Measurements from ENCODE around the gene PLXNC1. TPM values are rescaled to one million over a fixed set of nuclear protein-coding genes. Genes with fewer than 3 reads are reported as not detected.

The PLXNC1 gene
- total and polyA plus RNA-seq, 4 donors = 1.7 to 70.0 (median 36.3) TPM

DNA sequence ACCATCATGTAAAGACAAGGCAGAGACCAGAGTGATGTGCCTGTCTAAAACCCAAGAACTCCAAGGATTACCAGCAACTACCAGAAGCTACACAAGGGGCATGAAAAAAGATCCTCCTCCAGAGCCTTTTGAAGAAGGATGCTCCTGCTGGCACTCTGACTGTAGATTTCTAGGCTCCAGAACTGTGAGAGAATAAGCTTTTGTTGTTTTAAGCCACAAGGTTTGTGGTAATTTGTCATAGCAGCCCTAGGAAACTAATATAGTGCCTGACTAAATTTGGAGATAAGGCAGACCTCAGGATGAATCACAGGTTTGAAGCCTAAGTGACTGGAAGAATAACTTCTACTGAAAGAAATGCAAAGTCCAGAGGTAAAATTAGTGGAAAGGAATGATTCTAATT lies 178.3 kb downstream of the PLXNC1 start:
- TF ChIP-seq, protein P1, sequence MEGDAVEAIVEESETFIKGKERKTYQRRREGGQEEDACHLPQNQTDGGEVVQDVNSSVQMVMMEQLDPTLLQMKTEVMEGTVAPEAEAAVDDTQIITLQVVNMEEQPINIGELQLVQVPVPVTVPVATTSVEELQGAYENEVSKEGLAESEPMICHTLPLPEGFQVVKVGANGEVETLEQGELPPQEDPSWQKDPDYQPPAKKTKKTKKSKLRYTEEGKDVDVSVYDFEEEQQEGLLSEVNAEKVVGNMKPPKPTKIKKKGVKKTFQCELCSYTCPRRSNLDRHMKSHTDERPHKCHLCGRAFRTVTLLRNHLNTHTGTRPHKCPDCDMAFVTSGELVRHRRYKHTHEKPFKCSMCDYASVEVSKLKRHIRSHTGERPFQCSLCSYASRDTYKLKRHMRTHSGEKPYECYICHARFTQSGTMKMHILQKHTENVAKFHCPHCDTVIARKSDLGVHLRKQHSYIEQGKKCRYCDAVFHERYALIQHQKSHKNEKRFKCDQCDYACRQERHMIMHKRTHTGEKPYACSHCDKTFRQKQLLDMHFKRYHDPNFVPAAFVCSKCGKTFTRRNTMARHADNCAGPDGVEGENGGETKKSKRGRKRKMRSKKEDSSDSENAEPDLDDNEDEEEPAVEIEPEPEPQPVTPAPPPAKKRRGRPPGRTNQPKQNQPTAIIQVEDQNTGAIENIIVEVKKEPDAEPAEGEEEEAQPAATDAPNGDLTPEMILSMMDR (IDR thresholded peaks at IDR 0.05; ENCODE audit: control extremely low read depth, extremely low read depth) = no peak
- no peak for ATAC-seq (ENCODE audit: insufficient read depth, low FRiP score)
- H3K4me1 ChIP-seq (ENCODE audit: control insufficient read depth in 5 of 5, insufficient read depth in 5 of 5, low read length in 5 of 5) = no peaks in the 10 kb centered on the region

DNA sequence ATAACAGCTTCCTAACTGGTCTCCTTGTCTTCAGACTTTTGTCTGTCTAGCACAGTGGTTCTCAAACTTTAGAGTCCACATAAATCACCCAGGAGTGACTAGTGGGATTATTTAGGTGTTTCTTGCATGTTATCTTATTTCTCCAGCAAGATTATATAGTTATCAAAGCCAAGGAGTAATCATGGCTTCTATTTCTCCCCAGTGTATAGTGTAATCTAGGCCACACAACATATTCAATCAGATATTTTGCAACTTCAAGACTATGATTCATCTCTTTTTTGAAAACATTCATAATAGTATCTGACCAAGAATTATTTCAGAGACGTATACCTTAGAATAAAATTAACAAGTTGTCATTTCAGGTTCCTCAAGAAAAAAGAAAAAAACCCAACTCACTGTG lies 179.4 kb downstream of the PLXNC1 start:
- WGBS, 2 donors = 81 to 91% methylated on average over 1 of the region's 1 CpG
- TF ChIP-seq, protein P1 (IDR thresholded peaks at IDR 0.05; ENCODE audit: control extremely low read depth, extremely low read depth) = no peak

More for the DNA sequence above, 178.3 kb downstream of the PLXNC1 start:
- Histone ChIP-seq H3K27ac (ENCODE audit: low read depth in 1 of 2, low read length in 1 of 2) (no peak overlapping the region), H3K9ac (ENCODE audit: insufficient read depth in 1 of 2, low read length in 2 of 2) (no peak overlapping the region), H3K27me3 (ENCODE audit: control insufficient read depth in 3 of 3, insufficient read depth in 3 of 3, low read length in 2 of 3) (no peaks in the 10 kb centered on the region), H3K9me3 (ENCODE audit: control insufficient read depth in 4 of 4, insufficient read depth in 3 of 4, low read length in 3 of 4) (peaks cover 0 to 2% (median 0%) of the 10 kb centered on the region in 4 donors), H3K36me3 (ENCODE audit: control insufficient read depth in 4 of 4, insufficient read depth in 4 of 4, low read length in 4 of 4) (peaks cover 9 to 16% (median 11%) of the 10 kb centered on the region in 4 donors), H3K4me3 (no peak overlapping the region)
- DNase-seq = no peak

DNA sequence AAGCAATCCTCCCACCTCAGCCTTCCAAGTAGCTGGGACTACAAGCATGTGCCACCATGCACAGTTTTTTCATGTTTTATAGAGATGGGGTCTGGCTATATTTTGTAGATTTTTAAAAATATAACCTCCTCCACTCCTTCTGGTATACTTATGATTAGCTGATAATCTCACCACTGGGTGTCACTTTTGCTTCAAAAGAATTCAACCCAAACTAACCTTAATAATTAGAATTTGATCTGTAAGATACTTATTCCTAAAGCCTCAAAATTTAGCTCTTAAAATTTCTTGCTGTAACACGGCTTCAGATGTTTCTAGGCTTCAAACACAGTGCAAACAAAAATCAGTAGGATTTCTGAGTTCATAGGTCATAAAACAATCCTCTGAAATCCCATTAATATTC lies 181.0 kb downstream of the PLXNC1 start:
- no peaks in the 10 kb centered on the region for H3K27me3 ChIP-seq (ENCODE audit: control insufficient read depth in 3 of 3, insufficient read depth in 3 of 3, low read length in 2 of 3)
- TF ChIP-seq, protein P1 (IDR thresholded peaks at IDR 0.05; ENCODE audit: control extremely low read depth, extremely low read depth) = no peak
- no peak overlapping the region for H3K9ac ChIP-seq (ENCODE audit: insufficient read depth in 1 of 2, low read length in 2 of 2)
- WGBS, 2 donors = 93 to 100% methylated on average over 1 of the region's 1 CpG
- peaks cover 0 to 4% (median 0%) of the 10 kb centered on the region in 5 donors for H3K4me1 ChIP-seq (ENCODE audit: control insufficient read depth in 5 of 5, insufficient read depth in 5 of 5, low read length in 5 of 5)
- no peaks in the 10 kb centered on the region for H3K9me3 ChIP-seq (ENCODE audit: control insufficient read depth in 4 of 4, insufficient read depth in 3 of 4, low read length in 3 of 4)
- no peak overlapping the region for H3K27ac ChIP-seq (ENCODE audit: low read depth in 1 of 2, low read length in 1 of 2)
- peaks cover 0 to 3% (median 2%) of the 10 kb centered on the region in 4 donors for H3K36me3 ChIP-seq (ENCODE audit: control insufficient read depth in 4 of 4, insufficient read depth in 4 of 4, low read length in 4 of 4)
- H3K4me3 ChIP-seq = no peak overlapping the region
- ATAC-seq (ENCODE audit: insufficient read depth, low FRiP score) (no peak), DNase-seq (peak in 1 of 3 donors; percentile 14)

More for the DNA sequence above, 179.4 kb downstream of the PLXNC1 start:
- no peak overlapping the region for H3K4me3 ChIP-seq
- DNase-seq = no peak
- peaks cover 5 to 12% (median 7%) of the 10 kb centered on the region in 4 donors for H3K36me3 ChIP-seq (ENCODE audit: control insufficient read depth in 4 of 4, insufficient read depth in 4 of 4, low read length in 4 of 4)
- H3K27me3 ChIP-seq (ENCODE audit: control insufficient read depth in 3 of 3, insufficient read depth in 3 of 3, low read length in 2 of 3) = no peaks in the 10 kb centered on the region
- no peak overlapping the region for H3K27ac ChIP-seq (ENCODE audit: low read depth in 1 of 2, low read length in 1 of 2)
- ATAC-seq (ENCODE audit: insufficient read depth, low FRiP score) = no peak
- no peak overlapping the region for H3K9ac ChIP-seq (ENCODE audit: insufficient read depth in 1 of 2, low read length in 2 of 2)
- no peaks in the 10 kb centered on the region for H3K4me1 ChIP-seq (ENCODE audit: control insufficient read depth in 5 of 5, insufficient read depth in 5 of 5, low read length in 5 of 5)
- H3K9me3 ChIP-seq (ENCODE audit: control insufficient read depth in 4 of 4, insufficient read depth in 3 of 4, low read length in 3 of 4) = no peaks in the 10 kb centered on the region

DNA sequence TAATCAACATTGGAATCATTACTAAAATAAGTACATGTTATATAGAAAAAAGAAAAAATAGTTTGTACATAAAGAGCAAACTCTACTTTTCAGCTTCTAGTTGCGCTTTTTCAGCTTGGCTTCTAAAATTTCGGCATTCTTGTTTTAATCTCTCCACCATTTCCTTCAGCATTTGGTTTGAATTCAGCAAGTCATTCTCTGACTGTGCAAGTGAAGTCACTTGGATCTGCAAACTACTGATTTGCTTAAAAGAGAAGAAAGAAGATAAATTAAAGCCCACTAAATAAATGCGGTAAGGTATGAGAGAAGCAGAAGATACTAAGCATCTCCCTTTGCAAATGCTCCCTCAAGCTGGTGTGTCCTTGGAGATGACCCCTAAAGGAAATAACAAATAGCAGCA lies 185.0 kb downstream of the PLXNC1 start:
- no peaks in the 10 kb centered on the region for H3K27me3 ChIP-seq (ENCODE audit: control insufficient read depth in 3 of 3, insufficient read depth in 3 of 3, low read length in 2 of 3)
- WGBS, 2 donors = 79 to 83% methylated on average over 3 of the region's 3 CpGs
- DNase-seq = no peak
- peaks cover 0 to 2% (median under 1%) of the 10 kb centered on the region in 4 donors for H3K36me3 ChIP-seq (ENCODE audit: control insufficient read depth in 4 of 4, insufficient read depth in 4 of 4, low read length in 4 of 4)
- no peak overlapping the region for H3K4me3 ChIP-seq
- peaks cover 0 to 11% (median 0%) of the 10 kb centered on the region in 5 donors for H3K4me1 ChIP-seq (ENCODE audit: control insufficient read depth in 5 of 5, insufficient read depth in 5 of 5, low read length in 5 of 5)
- no peak overlapping the region for H3K9ac ChIP-seq (ENCODE audit: insufficient read depth in 1 of 2, low read length in 2 of 2)
- ATAC-seq (ENCODE audit: insufficient read depth, low FRiP score) = no peak
- TF ChIP-seq, protein P1 (IDR thresholded peaks at IDR 0.05; ENCODE audit: control extremely low read depth, extremely low read depth) = no peak
- no peaks in the 10 kb centered on the region for H3K9me3 ChIP-seq (ENCODE audit: control insufficient read depth in 4 of 4, insufficient read depth in 3 of 4, low read length in 3 of 4)
- no peak overlapping the region for H3K27ac ChIP-seq (ENCODE audit: low read depth in 1 of 2, low read length in 1 of 2)

Data from lung (tissue), 12 donors.